ENCODE measurements around the gene RBM14.

RBM14 gene

GRCh38 chr11:66569076-66569475, 47.4 kb upstream of the RBM14 start:
- no peak overlapping the region for H3K27ac ChIP-seq (replicated peaks)
- H3K27me3 ChIP-seq (ENCODE audit: insufficient read depth, poor library complexity, severe bottlenecking) = peaks cover 15% of the 10 kb centered on the region
- DNase-seq (ENCODE audit: low read depth in 1 of 2, low spot score in 1 of 2) = no peak
- H3K4me3 ChIP-seq (replicated peaks; ENCODE audit: insufficient read depth, low read length) = no peak overlapping the region
- no peak for TF ChIP-seq POLR2AphosphoS5 (IDR thresholded peaks at IDR 0.05; ENCODE audit: low read depth)
- TF ChIP-seq CTCF (IDR thresholded peaks at IDR 0.05; ENCODE audit: insufficient read depth, low read length) = no peak
- no peak for TF ChIP-seq REST (IDR thresholded peaks at IDR 0.05; ENCODE audit: insufficient replicate concordance, low read depth)
- TF ChIP-seq SPI1 (IDR thresholded peaks at IDR 0.05; ENCODE audit: borderline replicate concordance, low read depth) = no peak
- TF ChIP-seq GABPA (IDR thresholded peaks at IDR 0.05; ENCODE audit: low read depth) = no peak

- peaks cover 15% of the 10 kb centered on the region for H3K27me3 ChIP-seq (ENCODE audit: insufficient read depth, poor library complexity, severe bottlenecking)
- no peak overlapping the region for H3K4me3 ChIP-seq (replicated peaks; ENCODE audit: insufficient read depth, low read length)
- TF ChIP-seq CTCF (IDR thresholded peaks at IDR 0.05; ENCODE audit: insufficient read depth, low read length) (no peak), SPI1 (IDR thresholded peaks at IDR 0.05; ENCODE audit: borderline replicate concordance, low read depth) (no peak), GABPA (IDR thresholded peaks at IDR 0.05; ENCODE audit: low read depth) (no peak), POLR2AphosphoS5 (IDR thresholded peaks at IDR 0.05; ENCODE audit: low read depth) (no peak), REST (IDR thresholded peaks at IDR 0.05; ENCODE audit: insufficient replicate concordance, low read depth) (no peak)
- H3K27ac ChIP-seq (replicated peaks) = no peak overlapping the region
- DNase-seq (ENCODE audit: low read depth in 1 of 2, low spot score in 1 of 2) = no peak
Observed at GRCh38 chr11:66570079-66570849, 46.2 kb upstream of the RBM14 start.

GRCh38 chr11:66570850-66571180, 45.6 kb upstream of the RBM14 start:
- Histone ChIP-seq H3K4me3 (replicated peaks; ENCODE audit: insufficient read depth, low read length) (no peak overlapping the region), H3K27ac (replicated peaks) (no peak overlapping the region), H3K27me3 (ENCODE audit: insufficient read depth, poor library complexity, severe bottlenecking) (peaks cover 15% of the 10 kb centered on the region)
- TF ChIP-seq REST (IDR thresholded peaks at IDR 0.05; ENCODE audit: insufficient replicate concordance, low read depth) = no peak
- no peak for TF ChIP-seq CTCF (IDR thresholded peaks at IDR 0.05; ENCODE audit: insufficient read depth, low read length)
- TF ChIP-seq GABPA (IDR thresholded peaks at IDR 0.05; ENCODE audit: low read depth) = no peak
- no peak for TF ChIP-seq SPI1 (IDR thresholded peaks at IDR 0.05; ENCODE audit: borderline replicate concordance, low read depth)
- no peak for TF ChIP-seq POLR2AphosphoS5 (IDR thresholded peaks at IDR 0.05; ENCODE audit: low read depth)
- no peak for DNase-seq (ENCODE audit: low read depth in 1 of 2, low spot score in 1 of 2)
